Epithelial cell of esophagus (primary cell): ENCODE data around the gene C9orf43.
"Not testable (repeated sequence)": the region's sequence is repeated elsewhere in the genome, so short reads cannot be mapped to it uniquely, and the experiment has no call there.

ENCODE experiments used
- DNase-seq: peaks from one replicate; pipeline ENCODE4 v3.0.0; 2010; ENCODE audit warnings: low read depth
- H3K4me3 ChIP-seq: 2 replicates; pipeline ENCODE4 v1.5.1; 2011; ENCODE audit warnings: mild to moderate bottlenecking, low read length, control low read depth
- TF ChIP-seq, protein P1 (sequence below): IDR thresholded peaks from 2 replicates; pipeline ENCODE4 v1.5.1; 2011; ENCODE audit warnings: low read depth, mild to moderate bottlenecking, low read length, control low read depth, inconsistent platforms; ENCODE audit not compliant: insufficient read depth; ENCODE audit errors: missing control alignments

Gene C9orf43

GRCh38 chr9:113436728-113437515 is 26.4 kb downstream of the C9orf43 start:
- peak; percentile 38 for DNase-seq
- H3K4me3 ChIP-seq: no peak overlapping the region
- TF ChIP-seq, protein P1, sequence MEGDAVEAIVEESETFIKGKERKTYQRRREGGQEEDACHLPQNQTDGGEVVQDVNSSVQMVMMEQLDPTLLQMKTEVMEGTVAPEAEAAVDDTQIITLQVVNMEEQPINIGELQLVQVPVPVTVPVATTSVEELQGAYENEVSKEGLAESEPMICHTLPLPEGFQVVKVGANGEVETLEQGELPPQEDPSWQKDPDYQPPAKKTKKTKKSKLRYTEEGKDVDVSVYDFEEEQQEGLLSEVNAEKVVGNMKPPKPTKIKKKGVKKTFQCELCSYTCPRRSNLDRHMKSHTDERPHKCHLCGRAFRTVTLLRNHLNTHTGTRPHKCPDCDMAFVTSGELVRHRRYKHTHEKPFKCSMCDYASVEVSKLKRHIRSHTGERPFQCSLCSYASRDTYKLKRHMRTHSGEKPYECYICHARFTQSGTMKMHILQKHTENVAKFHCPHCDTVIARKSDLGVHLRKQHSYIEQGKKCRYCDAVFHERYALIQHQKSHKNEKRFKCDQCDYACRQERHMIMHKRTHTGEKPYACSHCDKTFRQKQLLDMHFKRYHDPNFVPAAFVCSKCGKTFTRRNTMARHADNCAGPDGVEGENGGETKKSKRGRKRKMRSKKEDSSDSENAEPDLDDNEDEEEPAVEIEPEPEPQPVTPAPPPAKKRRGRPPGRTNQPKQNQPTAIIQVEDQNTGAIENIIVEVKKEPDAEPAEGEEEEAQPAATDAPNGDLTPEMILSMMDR: no peak

DNA sequence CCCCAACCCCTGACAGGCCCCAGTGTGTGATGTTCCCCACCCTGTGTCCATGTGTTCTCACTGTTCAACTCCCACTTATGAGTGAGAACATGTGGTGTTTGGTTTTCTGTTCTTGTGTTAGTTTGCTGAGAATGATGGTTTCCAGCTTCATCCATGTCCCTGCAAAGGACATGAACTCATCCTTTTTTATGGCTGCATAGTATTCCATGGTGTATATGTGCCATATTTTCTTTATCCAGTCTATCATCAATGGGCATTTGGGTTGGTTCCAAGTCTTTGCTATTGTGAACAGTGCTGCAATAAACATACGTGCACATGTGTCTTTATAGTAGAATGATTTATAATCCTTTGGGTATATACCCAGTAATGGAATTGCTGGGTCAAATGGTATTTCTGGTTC is 27.2 kb downstream of the C9orf43 start:
- H3K4me3 ChIP-seq, DNase-seq: not testable (repeated sequence)

GRCh38 chr9:113444736-113445135 is 34.2 kb downstream of the C9orf43 start:
- H3K4me3 ChIP-seq: no peak overlapping the region
- TF ChIP-seq, protein P1: no peak
- DNase-seq: no peak

DNA sequence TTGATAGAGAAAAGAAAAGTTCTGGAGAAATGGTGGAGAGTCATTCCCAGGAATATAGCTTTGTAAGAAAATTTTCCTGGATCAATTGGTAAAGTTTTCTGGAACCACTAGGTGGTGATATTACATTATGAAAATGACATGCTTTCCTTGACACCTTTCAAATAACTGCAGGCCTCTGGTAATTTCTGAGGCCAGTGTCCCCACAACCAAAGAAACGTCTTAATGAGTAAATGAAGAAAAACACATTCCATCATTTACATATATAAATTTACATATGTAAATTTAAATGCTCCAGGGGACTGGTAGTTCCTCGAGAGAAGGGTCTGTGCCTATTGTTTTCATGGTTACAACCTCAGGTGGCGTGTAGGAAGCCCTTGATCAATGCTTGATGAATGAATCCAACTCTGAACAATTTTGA is 35.8 kb downstream of the C9orf43 start:
- TF ChIP-seq, protein P1: peak; percentile 50
- H3K4me3 ChIP-seq: no peak overlapping the region
- peak; percentile 55 for DNase-seq

GRCh38 chr9:113449376-113449775 is 38.8 kb downstream of the C9orf43 start:
- DNase-seq: no peak
- no peak overlapping the region for H3K4me3 ChIP-seq
- TF ChIP-seq, protein P1: no peak

GRCh38 chr9:113452113-113452605 is 41.6 kb downstream of the C9orf43 start:
- no peak overlapping the region for H3K4me3 ChIP-seq
- no peak for DNase-seq

DNA sequence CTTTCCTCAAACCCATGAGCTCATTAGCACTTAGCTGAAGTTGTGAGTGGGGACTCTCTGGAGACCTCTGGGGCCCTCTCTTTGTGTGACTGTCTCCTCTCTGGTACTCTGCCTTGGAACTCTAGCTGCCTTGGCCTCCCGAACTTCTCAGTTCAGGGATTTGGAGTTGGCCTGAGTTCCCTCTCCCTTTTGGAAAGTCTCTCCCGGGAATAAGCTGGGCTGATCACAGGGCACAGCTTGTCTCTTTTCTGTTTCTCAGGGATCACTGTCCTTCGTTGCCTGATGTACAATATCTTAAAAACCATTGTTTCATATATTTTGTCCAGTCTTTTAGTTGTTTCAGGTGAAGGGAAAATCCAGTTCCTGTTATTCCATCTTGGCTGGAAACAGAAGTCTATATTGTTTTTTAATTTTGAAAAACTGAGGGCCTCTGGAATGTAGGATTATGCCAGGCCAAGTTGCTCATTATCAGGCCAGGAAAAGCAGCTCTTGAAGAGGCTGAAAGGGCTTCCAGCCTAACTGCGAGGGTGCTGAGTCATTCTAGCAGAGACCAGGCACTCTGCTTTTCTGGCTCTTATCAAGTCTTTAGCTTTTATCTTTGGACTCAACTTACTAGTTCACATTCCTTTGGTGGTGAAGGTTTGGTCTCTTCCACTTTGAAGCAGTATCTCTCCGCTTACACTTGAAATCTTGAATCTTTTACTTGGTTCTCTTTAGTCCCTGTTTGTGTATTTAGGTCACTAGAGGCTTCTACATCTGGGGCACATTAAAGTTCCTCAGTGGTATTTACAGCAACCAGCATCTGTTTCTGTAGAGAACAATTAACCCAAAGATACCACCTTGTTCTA is 44.6 kb downstream of the C9orf43 start:
- no peak overlapping the region for H3K4me3 ChIP-seq
- DNase-seq: peak; percentile 63
- TF ChIP-seq, protein P1: no peak

More at GRCh38 chr9:113452113-113452605, 41.6 kb downstream of the C9orf43 start:
- TF ChIP-seq, protein P1: no peak
